ENCODE results near the gene HBZ. TPM values are rescaled to one million over a fixed set of nuclear protein-coding genes. Genes with fewer than 3 reads are reported as not detected.
"Not testable (repeated sequence)": the region's sequence is repeated elsewhere in the genome, so short reads cannot be mapped to it uniquely, and the experiment has no call there.

The HBZ gene
- polyA plus RNA-seq, 4 donors: 1.0 TPM; not detected in 3

- Histone ChIP-seq H3K27ac (ENCODE audit: low read depth in 1 of 3, low read length in 2 of 3) (no peak overlapping the region), H3K4me3 (ENCODE audit: low read depth in 1 of 3, low read length in 3 of 3) (no peak overlapping the region), H3K36me3 (ENCODE audit: control insufficient read depth in 3 of 3, insufficient read depth in 2 of 3, low read depth in 1 of 3, low read length in 3 of 3) (no peaks in the 10 kb centered on the region), H3K27me3 (ENCODE audit: control insufficient read depth in 3 of 3, insufficient read depth in 3 of 3, low read length in 3 of 3) (peaks cover 0 to 34% (median 1%) of the 10 kb centered on the region in 3 donors), H3K9me3 (ENCODE audit: control insufficient read depth in 2 of 2, insufficient read depth in 1 of 2, low read depth in 1 of 2, low read length in 1 of 2) (no peaks in the 10 kb centered on the region), H3K4me1 (ENCODE audit: control insufficient read depth in 3 of 3, insufficient read depth in 2 of 3, low read depth in 1 of 3, low read length in 2 of 3) (peaks cover 0 to 7% (median 6%) of the 10 kb centered on the region in 3 donors)
- DNase-seq: no peak
- no peak for FAIRE-seq
- 60 to 70% (median 62%) methylated on average over 7 of the region's 7 CpGs for WGBS, 3 donors
Observed at GRCh38 chr16:155031-155398, 2.6 kb downstream of the HBZ start.

- Histone ChIP-seq H3K27me3 (ENCODE audit: control insufficient read depth in 3 of 3, insufficient read depth in 3 of 3, low read length in 3 of 3) (peaks cover 0 to 38% (median 3%) of the 10 kb centered on the region in 3 donors), H3K36me3 (ENCODE audit: control insufficient read depth in 3 of 3, insufficient read depth in 2 of 3, low read depth in 1 of 3, low read length in 3 of 3) (no peaks in the 10 kb centered on the region)
Observed at GRCh38 chr16:159136-159849, 6.8 kb downstream of the HBZ start.

GRCh38 chr16:160242-160641 is 7.8 kb downstream of the HBZ start:
- not testable (repeated sequence) for H3K4me1 ChIP-seq (ENCODE audit: control insufficient read depth in 3 of 3, insufficient read depth in 2 of 3, low read depth in 1 of 3, low read length in 2 of 3); H3K4me3 ChIP-seq (ENCODE audit: low read depth in 1 of 3, low read length in 3 of 3); H3K9me3 ChIP-seq (ENCODE audit: control insufficient read depth in 2 of 2, insufficient read depth in 1 of 2, low read depth in 1 of 2, low read length in 1 of 2); H3K27ac ChIP-seq (ENCODE audit: low read depth in 1 of 3, low read length in 2 of 3); H3K36me3 ChIP-seq (ENCODE audit: control insufficient read depth in 3 of 3, insufficient read depth in 2 of 3, low read depth in 1 of 3, low read length in 3 of 3); FAIRE-seq; DNase-seq
- 71 to 80% (median 80%) methylated on average over 14 to 20 of the region's 20 CpGs for WGBS, 3 donors
- H3K27me3 ChIP-seq (ENCODE audit: control insufficient read depth in 3 of 3, insufficient read depth in 3 of 3, low read length in 3 of 3): peaks cover 0 to 32% (median 6%) of the 10 kb centered on the region in 3 donors

More at GRCh38 chr16:159136-159849, 6.8 kb downstream of the HBZ start:
- FAIRE-seq (no peak), DNase-seq (no peak)
- H3K27ac ChIP-seq (ENCODE audit: low read depth in 1 of 3, low read length in 2 of 3): no peak overlapping the region
- peaks cover 0 to 6% (median 5%) of the 10 kb centered on the region in 3 donors for H3K4me1 ChIP-seq (ENCODE audit: control insufficient read depth in 3 of 3, insufficient read depth in 2 of 3, low read depth in 1 of 3, low read length in 2 of 3)
- H3K4me3 ChIP-seq (ENCODE audit: low read depth in 1 of 3, low read length in 3 of 3): no peak overlapping the region
- H3K9me3 ChIP-seq (ENCODE audit: control insufficient read depth in 2 of 2, insufficient read depth in 1 of 2, low read depth in 1 of 2, low read length in 1 of 2): no peaks in the 10 kb centered on the region
- 31 to 47% (median 35%) methylated on average over 6 of the region's 6 CpGs for WGBS, 3 donors

GRCh38 chr16:160691-161190 is 8.3 kb downstream of the HBZ start:
- Histone ChIP-seq H3K9me3 (ENCODE audit: control insufficient read depth in 2 of 2, insufficient read depth in 1 of 2, low read depth in 1 of 2, low read length in 1 of 2) (no peaks in the 10 kb centered on the region), H3K4me3 (ENCODE audit: low read depth in 1 of 3, low read length in 3 of 3) (no peak overlapping the region), H3K27me3 (ENCODE audit: control insufficient read depth in 3 of 3, insufficient read depth in 3 of 3, low read length in 3 of 3) (peaks cover 0 to 33% (median 11%) of the 10 kb centered on the region in 3 donors), H3K27ac (ENCODE audit: low read depth in 1 of 3, low read length in 2 of 3) (no peak overlapping the region), H3K4me1 (ENCODE audit: control insufficient read depth in 3 of 3, insufficient read depth in 2 of 3, low read depth in 1 of 3, low read length in 2 of 3) (peaks cover 0 to 6% (median under 1%) of the 10 kb centered on the region in 3 donors), H3K36me3 (ENCODE audit: control insufficient read depth in 3 of 3, insufficient read depth in 2 of 3, low read depth in 1 of 3, low read length in 3 of 3) (no peaks in the 10 kb centered on the region)
- FAIRE-seq (no peak), DNase-seq (no peak)
- WGBS, 3 donors: 56 to 69% (median 65%) methylated on average over 11 to 18 of the region's 18 CpGs

DNA sequence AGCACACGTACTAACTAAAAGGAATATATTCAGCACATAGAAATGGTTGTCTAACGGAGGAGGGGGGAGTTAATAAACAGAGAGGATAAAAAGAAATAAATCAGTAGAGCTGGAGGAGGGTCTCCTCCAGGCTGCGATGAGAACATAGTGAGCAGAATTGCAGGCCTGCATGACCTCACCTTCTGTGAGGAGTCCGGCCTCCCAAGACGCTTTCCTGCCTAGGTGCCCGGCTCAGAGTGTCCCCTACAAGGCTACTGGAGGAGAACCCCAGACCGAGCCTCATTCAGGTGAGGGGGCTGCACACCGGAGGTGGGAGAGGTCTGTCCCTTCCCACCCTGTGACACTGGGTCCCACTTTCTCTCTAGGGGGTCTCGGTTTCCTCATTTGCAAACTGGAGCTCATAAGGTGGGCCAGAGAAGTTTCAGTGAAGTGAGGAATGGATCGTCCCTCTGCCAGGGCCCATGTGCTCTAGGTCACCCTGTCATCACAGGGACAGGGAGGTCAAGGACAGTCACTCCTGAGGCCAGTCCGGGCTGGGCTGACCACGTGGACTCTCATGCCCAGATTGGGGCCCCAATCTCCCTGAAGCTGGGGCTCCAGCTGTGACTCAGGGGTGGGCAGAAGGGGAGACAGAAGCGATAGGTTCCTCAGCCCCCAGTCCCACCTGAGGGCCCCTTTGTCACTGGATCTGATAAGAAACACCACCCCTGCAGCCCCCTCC is 10.0 kb downstream of the HBZ start:
- DNase-seq (no peak), FAIRE-seq (no peak)
- Histone ChIP-seq H3K36me3 (ENCODE audit: control insufficient read depth in 3 of 3, insufficient read depth in 2 of 3, low read depth in 1 of 3, low read length in 3 of 3) (no peaks in the 10 kb centered on the region), H3K9me3 (ENCODE audit: control insufficient read depth in 2 of 2, insufficient read depth in 1 of 2, low read depth in 1 of 2, low read length in 1 of 2) (no peaks in the 10 kb centered on the region), H3K4me1 (ENCODE audit: control insufficient read depth in 3 of 3, insufficient read depth in 2 of 3, low read depth in 1 of 3, low read length in 2 of 3) (peaks cover 0 to 6% (median 3%) of the 10 kb centered on the region in 3 donors), H3K27me3 (ENCODE audit: control insufficient read depth in 3 of 3, insufficient read depth in 3 of 3, low read length in 3 of 3) (peaks cover 5 to 37% (median 20%) of the 10 kb centered on the region in 3 donors), H3K27ac (ENCODE audit: low read depth in 1 of 3, low read length in 2 of 3) (no peak overlapping the region), H3K4me3 (ENCODE audit: low read depth in 1 of 3, low read length in 3 of 3) (no peak overlapping the region)
- 75 to 86% (median 84%) methylated on average over 12 to 13 of the region's 13 CpGs for WGBS, 3 donors

DNA sequence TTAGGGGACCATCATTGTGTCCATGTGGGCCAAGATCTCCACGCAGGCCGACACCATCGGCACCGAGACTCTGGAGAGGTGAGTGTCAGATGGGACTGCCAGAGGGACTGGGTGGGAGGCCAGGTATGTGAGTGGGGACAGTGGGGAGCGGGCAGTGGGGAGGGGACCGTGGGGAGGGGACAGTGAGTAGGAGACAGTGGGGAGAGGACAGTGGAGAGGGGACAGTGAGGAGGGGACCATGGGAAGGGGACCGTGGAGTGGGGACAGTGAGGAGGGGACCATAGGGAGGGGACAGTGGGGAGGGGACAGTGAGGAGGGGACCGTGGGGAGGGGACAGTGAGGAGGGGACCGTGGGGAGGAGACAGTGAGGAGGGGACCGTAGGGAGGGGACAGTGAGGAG is 10.7 kb downstream of the HBZ start:
- not testable (repeated sequence) for H3K4me1 ChIP-seq (ENCODE audit: control insufficient read depth in 3 of 3, insufficient read depth in 2 of 3, low read depth in 1 of 3, low read length in 2 of 3); H3K36me3 ChIP-seq (ENCODE audit: control insufficient read depth in 3 of 3, insufficient read depth in 2 of 3, low read depth in 1 of 3, low read length in 3 of 3); H3K27ac ChIP-seq (ENCODE audit: low read depth in 1 of 3, low read length in 2 of 3); H3K9me3 ChIP-seq (ENCODE audit: control insufficient read depth in 2 of 2, insufficient read depth in 1 of 2, low read depth in 1 of 2, low read length in 1 of 2); DNase-seq; FAIRE-seq; H3K4me3 ChIP-seq (ENCODE audit: low read depth in 1 of 3, low read length in 3 of 3)
- H3K27me3 ChIP-seq (ENCODE audit: control insufficient read depth in 3 of 3, insufficient read depth in 3 of 3, low read length in 3 of 3): peaks cover 5 to 44% (median 23%) of the 10 kb centered on the region in 3 donors
- 79 to 83% (median 81%) methylated on average over 9 to 10 of the region's 10 CpGs for WGBS, 3 donors

GRCh38 chr16:163696-164095 is 11.3 kb downstream of the HBZ start:
- peaks cover 5 to 49% (median 24%) of the 10 kb centered on the region in 3 donors for H3K27me3 ChIP-seq (ENCODE audit: control insufficient read depth in 3 of 3, insufficient read depth in 3 of 3, low read length in 3 of 3)
- not testable (repeated sequence) for H3K4me3 ChIP-seq (ENCODE audit: low read depth in 1 of 3, low read length in 3 of 3); DNase-seq; H3K27ac ChIP-seq (ENCODE audit: low read depth in 1 of 3, low read length in 2 of 3); H3K9me3 ChIP-seq (ENCODE audit: control insufficient read depth in 2 of 2, insufficient read depth in 1 of 2, low read depth in 1 of 2, low read length in 1 of 2); H3K4me1 ChIP-seq (ENCODE audit: control insufficient read depth in 3 of 3, insufficient read depth in 2 of 3, low read depth in 1 of 3, low read length in 2 of 3); H3K36me3 ChIP-seq (ENCODE audit: control insufficient read depth in 3 of 3, insufficient read depth in 2 of 3, low read depth in 1 of 3, low read length in 3 of 3); FAIRE-seq
- WGBS, 3 donors: 0 to 25% methylated on average over 1 to 2 of the region's 3 CpGs; no CpG with 5 or more reads in 1 of the 3 donors

- peaks cover 5 to 53% (median 28%) of the 10 kb centered on the region in 3 donors for H3K27me3 ChIP-seq (ENCODE audit: control insufficient read depth in 3 of 3, insufficient read depth in 3 of 3, low read length in 3 of 3)
- not testable (repeated sequence) for H3K4me3 ChIP-seq (ENCODE audit: low read depth in 1 of 3, low read length in 3 of 3); FAIRE-seq; H3K9me3 ChIP-seq (ENCODE audit: control insufficient read depth in 2 of 2, insufficient read depth in 1 of 2, low read depth in 1 of 2, low read length in 1 of 2); DNase-seq; H3K36me3 ChIP-seq (ENCODE audit: control insufficient read depth in 3 of 3, insufficient read depth in 2 of 3, low read depth in 1 of 3, low read length in 3 of 3); H3K4me1 ChIP-seq (ENCODE audit: control insufficient read depth in 3 of 3, insufficient read depth in 2 of 3, low read depth in 1 of 3, low read length in 2 of 3); H3K27ac ChIP-seq (ENCODE audit: low read depth in 1 of 3, low read length in 2 of 3)
- WGBS, 3 donors: 1% methylated on average over 30 of the region's 80 CpGs; no CpG with 5 or more reads in 2 of the 3 donors
Observed at GRCh38 chr16:164134-164823, 11.8 kb downstream of the HBZ start.

Data from small intestine (tissue), 7 donors.